ENCODE data around the gene RBBP8NL. TPM values are rescaled to one million over a fixed set of nuclear protein-coding genes. Genes with fewer than 3 reads are reported as not detected.

Gene RBBP8NL
- total and polyA plus RNA-seq, 2 of the 8 experiments (the other 6 are each of a cell fraction or from before 2014, with no cell fraction given): 0.43 to 0.48 TPM

- TF ChIP-seq SIX5 (IDR thresholded peaks at IDR 0.05; ENCODE audit: low read depth, low read length): no peak
- no peak for TF ChIP-seq RAD21 (IDR thresholded peaks at IDR 0.05 in 1 of 2, conservative IDR thresholded peaks at IDR 0.05 in 1 of 2; ENCODE audit: low read depth in 2 of 2, low read length in 2 of 2)
- no peak for TF ChIP-seq KDM5A (IDR thresholded peaks at IDR 0.05; ENCODE audit: low read length)
- TF ChIP-seq NRF1 (IDR thresholded peaks at IDR 0.05; ENCODE audit: low read depth, low read length): no peak
- TF ChIP-seq CBX5 (IDR thresholded peaks at IDR 0.05; ENCODE audit: low read depth, low read length): no peak
These were observed 11.9 kb upstream of the RBBP8NL start (continued) for GRCh38 chr20:62439218-62439617.

All from H1 (cell line).